Sigmoid colon (tissue), 4 donors: ENCODE data around the gene NPAS2.

Experiments used
- EP300 ChIP-seq, 4 donors: sonication (generic); formaldehyde crosslinking; IDR thresholded peaks; one replicate each; pipeline ENCODE4 v1.6.1; 2017; ENCODE audit warnings: antibody characterized with exemption in 4 of 4
- POLR2A ChIP-seq, 2 donors: fragments of 450-650 bp; IDR thresholded peaks; one replicate each; pipeline ENCODE4 v1.6.1; 2016; ENCODE audit warnings: antibody characterized with exemption in 2 of 2, mild to moderate bottlenecking in 2 of 2, moderate library complexity in 2 of 2
- TF ChIP-seq, protein P1 (sequence below), 4 experiments: fragments of 450-650 bp in 3 of 4; fragments of 200-600 bp in 1 of 4; IDR thresholded peaks; one replicate each; pipeline ENCODE4 v1.5.1; 2016 to 2019; ENCODE audit warnings: antibody characterized with exemption in 4 of 4, mild to moderate bottlenecking in 3 of 4, moderate library complexity in 2 of 4

DNA sequence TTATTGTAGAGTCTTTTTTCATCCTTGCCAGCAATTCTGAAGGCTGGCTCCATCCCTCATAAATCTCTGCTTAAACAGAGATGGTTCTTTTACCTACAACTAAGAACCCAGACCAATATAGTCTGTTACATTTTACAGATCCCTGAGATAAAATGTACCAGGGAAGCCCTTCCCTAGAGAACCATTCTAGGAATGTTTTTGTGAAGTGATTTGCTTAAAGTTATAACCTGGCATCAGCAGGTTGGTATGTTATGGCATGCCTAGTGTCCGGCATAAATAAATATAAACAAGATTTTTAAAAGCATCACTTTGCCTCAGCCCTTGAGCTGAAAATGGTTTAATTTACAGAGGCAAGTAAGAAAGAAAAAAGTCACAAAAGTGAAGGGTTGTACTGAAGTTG lies 18.5 kb upstream of the NPAS2 start:
- TF ChIP-seq, protein P1, sequence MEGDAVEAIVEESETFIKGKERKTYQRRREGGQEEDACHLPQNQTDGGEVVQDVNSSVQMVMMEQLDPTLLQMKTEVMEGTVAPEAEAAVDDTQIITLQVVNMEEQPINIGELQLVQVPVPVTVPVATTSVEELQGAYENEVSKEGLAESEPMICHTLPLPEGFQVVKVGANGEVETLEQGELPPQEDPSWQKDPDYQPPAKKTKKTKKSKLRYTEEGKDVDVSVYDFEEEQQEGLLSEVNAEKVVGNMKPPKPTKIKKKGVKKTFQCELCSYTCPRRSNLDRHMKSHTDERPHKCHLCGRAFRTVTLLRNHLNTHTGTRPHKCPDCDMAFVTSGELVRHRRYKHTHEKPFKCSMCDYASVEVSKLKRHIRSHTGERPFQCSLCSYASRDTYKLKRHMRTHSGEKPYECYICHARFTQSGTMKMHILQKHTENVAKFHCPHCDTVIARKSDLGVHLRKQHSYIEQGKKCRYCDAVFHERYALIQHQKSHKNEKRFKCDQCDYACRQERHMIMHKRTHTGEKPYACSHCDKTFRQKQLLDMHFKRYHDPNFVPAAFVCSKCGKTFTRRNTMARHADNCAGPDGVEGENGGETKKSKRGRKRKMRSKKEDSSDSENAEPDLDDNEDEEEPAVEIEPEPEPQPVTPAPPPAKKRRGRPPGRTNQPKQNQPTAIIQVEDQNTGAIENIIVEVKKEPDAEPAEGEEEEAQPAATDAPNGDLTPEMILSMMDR (IDR thresholded peaks at IDR 0.05): no peak
- TF ChIP-seq POLR2A (IDR thresholded peaks at IDR 0.05) (no peak), EP300 (IDR thresholded peaks at IDR 0.05) (no peak)
